Stimulated activated CD4-positive, alpha-beta T cell treated with anti-CD3 and anti-CD28 coated beads, Interleukin-12 subunit alpha, Interleukin-12 subunit beta, amount 100 ng/mL, for 4 hours (primary cell): ENCODE measurements around the gene AKAP12.
A peak's percentile ranks its signal among the peaks of the same experiment; 100 is the strongest.

Experiments
- DNase-seq: peaks from one replicate; pipeline ENCODE4 v3.0.0-alpha.2; 2020

The AKAP12 gene

GRCh38 chr6:151239603-151240035, at the start of gene AKAP12:
AKAP12 (plus strand) TSS chr6:151239967; CDS start chr6:151240563, 596 bp downstream.
- DNase-seq, result no peak

- DNase-seq, result no peak
These were observed 48.2 kb upstream of the AKAP12 start for GRCh38 chr6:151191527-151191926.

GRCh38 chr6:151196555-151196954, 43.2 kb upstream of the AKAP12 start:
- DNase-seq, result no peak

GRCh38 chr6:151197556-151197955, 42.2 kb upstream of the AKAP12 start:
- DNase-seq, result no peak

GRCh38 chr6:151199991-151200390, 39.8 kb upstream of the AKAP12 start:
- DNase-seq, result no peak

- no peak for DNase-seq
These were observed 33.8 kb upstream of the AKAP12 start for GRCh38 chr6:151205721-151206600.

GRCh38 chr6:151207674-151208073, 32.1 kb upstream of the AKAP12 start:
- DNase-seq, result no peak

GRCh38 chr6:151209071-151209831, 30.5 kb upstream of the AKAP12 start:
- DNase-seq, result no peak

- no peak for DNase-seq
These were observed 28.7 kb upstream of the AKAP12 start for GRCh38 chr6:151211075-151211474.

GRCh38 chr6:151213352-151213751, 26.4 kb upstream of the AKAP12 start:
- no peak for DNase-seq

- no peak for DNase-seq
These were observed 23.8 kb upstream of the AKAP12 start for GRCh38 chr6:151215999-151216398.

- DNase-seq, result no peak
These were observed 23.0 kb upstream of the AKAP12 start for GRCh38 chr6:151216804-151217203.

- no peak for DNase-seq
These were observed 20.6 kb upstream of the AKAP12 start for GRCh38 chr6:151219192-151219591.

- no peak for DNase-seq
These were observed 15.7 kb upstream of the AKAP12 start for GRCh38 chr6:151224076-151224475.

- no peak for DNase-seq
These were observed 13.8 kb upstream of the AKAP12 start for GRCh38 chr6:151225919-151226318.

- no peak for DNase-seq
These were observed 10.9 kb upstream of the AKAP12 start for GRCh38 chr6:151228788-151229400.

- DNase-seq, result peak; percentile 16
These were observed 10.1 kb upstream of the AKAP12 start for GRCh38 chr6:151229401-151230276.

- DNase-seq, result no peak
These were observed 9.5 kb upstream of the AKAP12 start for GRCh38 chr6:151230277-151230577.

- DNase-seq, result no peak
These were observed 6.9 kb upstream of the AKAP12 start for GRCh38 chr6:151232899-151233298.

GRCh38 chr6:151233731-151234130, 6.0 kb upstream of the AKAP12 start:
- no peak for DNase-seq

- no peak for DNase-seq
These were observed 2.9 kb upstream of the AKAP12 start for GRCh38 chr6:151236668-151237401.
